Suprapubic skin (tissue), 3 donors: ENCODE data around the gene CCDC144A.
"Not testable (repeated sequence)": the region's sequence is repeated elsewhere in the genome, so short reads cannot be mapped to it uniquely, and the experiment has no call there.

Source experiments
- POLR2A ChIP-seq, 2 donors: fragments of 450-650 bp; IDR thresholded peaks; one replicate each; pipeline ENCODE4 v1.6.1; 2017; ENCODE audit warnings: antibody characterized with exemption in 2 of 2, mild to moderate bottlenecking in 2 of 2, moderate library complexity in 2 of 2
- TF ChIP-seq, protein P1 (sequence below), 2 donors: fragments of 200-600 bp in 1 of 2; fragments of 450-650 bp in 1 of 2; sonication (generic) in 1 of 2; IDR thresholded peaks; one replicate each; pipeline ENCODE4 v1.5.1; 2016 to 2019; ENCODE audit warnings: antibody characterized with exemption in 2 of 2, mild to moderate bottlenecking in 1 of 2, moderate library complexity in 1 of 2

DNA sequence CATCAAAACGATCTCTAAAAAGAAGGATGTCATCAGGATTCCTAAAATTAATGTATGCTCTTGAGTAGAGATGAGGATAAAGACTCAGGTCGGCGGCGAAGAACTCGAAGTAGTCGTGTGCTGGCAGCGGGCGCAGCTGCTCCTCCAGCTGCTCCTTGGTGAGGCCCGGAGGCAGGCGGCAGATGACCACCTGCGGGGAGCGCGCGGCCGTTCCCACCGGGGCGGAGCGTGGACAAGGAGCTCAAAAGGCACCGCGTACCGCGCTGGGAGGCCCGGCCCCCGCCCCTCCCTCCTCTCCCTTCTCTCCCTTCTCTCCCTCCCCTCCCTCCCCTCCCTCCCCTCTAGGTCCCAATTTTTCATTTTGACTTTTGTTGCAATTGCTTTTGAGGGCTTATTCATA, 56.5 kb downstream of the CCDC144A start:
- TF ChIP-seq, protein P1, sequence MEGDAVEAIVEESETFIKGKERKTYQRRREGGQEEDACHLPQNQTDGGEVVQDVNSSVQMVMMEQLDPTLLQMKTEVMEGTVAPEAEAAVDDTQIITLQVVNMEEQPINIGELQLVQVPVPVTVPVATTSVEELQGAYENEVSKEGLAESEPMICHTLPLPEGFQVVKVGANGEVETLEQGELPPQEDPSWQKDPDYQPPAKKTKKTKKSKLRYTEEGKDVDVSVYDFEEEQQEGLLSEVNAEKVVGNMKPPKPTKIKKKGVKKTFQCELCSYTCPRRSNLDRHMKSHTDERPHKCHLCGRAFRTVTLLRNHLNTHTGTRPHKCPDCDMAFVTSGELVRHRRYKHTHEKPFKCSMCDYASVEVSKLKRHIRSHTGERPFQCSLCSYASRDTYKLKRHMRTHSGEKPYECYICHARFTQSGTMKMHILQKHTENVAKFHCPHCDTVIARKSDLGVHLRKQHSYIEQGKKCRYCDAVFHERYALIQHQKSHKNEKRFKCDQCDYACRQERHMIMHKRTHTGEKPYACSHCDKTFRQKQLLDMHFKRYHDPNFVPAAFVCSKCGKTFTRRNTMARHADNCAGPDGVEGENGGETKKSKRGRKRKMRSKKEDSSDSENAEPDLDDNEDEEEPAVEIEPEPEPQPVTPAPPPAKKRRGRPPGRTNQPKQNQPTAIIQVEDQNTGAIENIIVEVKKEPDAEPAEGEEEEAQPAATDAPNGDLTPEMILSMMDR (IDR thresholded peaks at IDR 0.05) = not testable (repeated sequence)
- not testable (repeated sequence) for TF ChIP-seq POLR2A (IDR thresholded peaks at IDR 0.05)
